Tibial nerve (tissue), 4 donors: ENCODE measurements around the gene COL19A1. TPM values are rescaled to one million over a fixed set of nuclear protein-coding genes. Genes with fewer than 3 reads are reported as not detected.
A peak's percentile ranks its signal among the peaks of the same experiment; 100 is the strongest.

Experiments used
- DNase-seq, 2 donors: peaks; one replicate each; pipeline ENCODE4 v3.0.0-alpha.2; 2019; ENCODE audit warnings: low spot score in 2 of 2
- H3K27ac ChIP-seq, 4 donors: fragments of 200-600 bp; sonication (generic) in 3 of 4; one replicate each; pipeline ENCODE4 v1.5.1; 2017 to 2019; ENCODE audit warnings: mild to moderate bottlenecking in 1 of 4
- H3K27me3 ChIP-seq, 2 donors: fragments of 200-600 bp; sonication (generic) in 1 of 2; one replicate each; pipeline versions ENCODE4 v1.5.1 to v1.6.0; 2017 to 2019
- H3K36me3 ChIP-seq, 3 donors: fragments of 200-600 bp; sonication (generic); one replicate each; pipeline ENCODE4 v1.5.1; 2018 to 2019
- H3K4me1 ChIP-seq, 4 donors: fragments of 200-600 bp; sonication (generic) in 3 of 4; one replicate each; pipeline ENCODE4 v1.5.1; 2017 to 2019
- H3K4me3 ChIP-seq, 4 donors: fragments of 200-600 bp; sonication (generic) in 3 of 4; one replicate each; pipeline ENCODE4 v1.5.1; 2017 to 2019; ENCODE audit warnings: mild to moderate bottlenecking in 1 of 4, moderate library complexity in 1 of 4
- H3K9me3 ChIP-seq, 4 donors: fragments of 200-600 bp; sonication (generic) in 3 of 4; one replicate each; pipeline ENCODE4 v1.5.1; 2017 to 2019
- CTCF ChIP-seq, 5 experiments: fragments of 200-600 bp in 3 of 5; fragments of 450-650 bp in 2 of 5; sonication (generic) in 3 of 5; IDR thresholded peaks; one replicate each; pipeline ENCODE4 v1.5.1; 2016 to 2019; ENCODE audit warnings: antibody characterized with exemption in 5 of 5, mild to moderate bottlenecking in 3 of 5, moderate library complexity in 2 of 5
- EP300 ChIP-seq, 2 donors: sonication (generic); formaldehyde crosslinking; IDR thresholded peaks; one replicate each; pipeline ENCODE4 v1.6.1; 2017; ENCODE audit warnings: antibody characterized with exemption in 2 of 2, mild to moderate bottlenecking in 1 of 2
- POLR2A ChIP-seq, 2 donors: fragments of 450-650 bp; IDR thresholded peaks; one replicate each; pipeline ENCODE4 v1.6.1; 2017; ENCODE audit warnings: antibody characterized with exemption in 2 of 2, mild to moderate bottlenecking in 2 of 2, moderate library complexity in 2 of 2
- WGBS, 2 donors: methylation state at CpG; one replicate each; pipeline ENCODE4 v1.1.5; 2018; 5-methylcytosine and 5-hydroxymethylcytosine counted together
- total RNA-seq, 4 donors: library from RNA; depleted of rRNA; stranded (reverse); fragments of >200 nt; gene quantifications; one replicate each; pipeline ENCODE4 v1.1.0, GENCODE V29; 2016

Gene COL19A1
- total RNA-seq, 4 donors from 2014 or later: under 0.01 to 0.42 TPM; not detected in 2

GRCh38 chr6:69865126-69865525, 1.2 kb upstream of the COL19A1 start:
- no peak for TF ChIP-seq EP300 (IDR thresholded peaks at IDR 0.05)
- no peak for TF ChIP-seq CTCF (IDR thresholded peaks at IDR 0.05)
- TF ChIP-seq POLR2A (IDR thresholded peaks at IDR 0.05): no peak
- H3K4me1 ChIP-seq: peaks cover 0 to 26% (median 2%) of the 10 kb centered on the region in 4 donors

GRCh38 chr6:69866770-69867638, 648 bp downstream of the COL19A1 start:
- no peaks in the 10 kb centered on the region for H3K36me3 ChIP-seq
- H3K27ac ChIP-seq: peak overlapping the region; percentile 37 to 74 (median 52)
- H3K9me3 ChIP-seq: no peaks in the 10 kb centered on the region
- TF ChIP-seq EP300 (IDR thresholded peaks at IDR 0.05) (no peak), CTCF (IDR thresholded peaks at IDR 0.05) (peak in 4 of 5 experiments; percentile 23 to 42 (median 30)), POLR2A (IDR thresholded peaks at IDR 0.05) (no peak)
- H3K4me1 ChIP-seq: peaks cover 0 to 26% (median 2%) of the 10 kb centered on the region in 4 donors
- H3K27me3 ChIP-seq: no peaks in the 10 kb centered on the region
- no peak for DNase-seq
- peak overlapping the region; percentile 59 to 72 (median 60) for H3K4me3 ChIP-seq
- WGBS, 2 donors: 0 to 1% methylated on average over 50 to 62 of the region's 80 CpGs

More at GRCh38 chr6:69865126-69865525, 1.2 kb upstream of the COL19A1 start:
- Histone ChIP-seq H3K36me3 (no peaks in the 10 kb centered on the region), H3K4me3 (no peak overlapping the region), H3K9me3 (peaks cover 0 to under 1% (median 0%) of the 10 kb centered on the region in 4 donors), H3K27me3 (no peaks in the 10 kb centered on the region), H3K27ac (peak overlapping the region in 2 of 4 donors; percentile 6 to 51)
- peak in 1 of 2 donors; percentile 15 for DNase-seq
- 44 to 52% methylated on average over 2 of the region's 2 CpGs for WGBS, 2 donors

GRCh38 chr6:69867639-69867976, 1.3 kb downstream of the COL19A1 start:
- H3K9me3 ChIP-seq: no peaks in the 10 kb centered on the region
- peak overlapping the region; percentile 37 to 74 (median 52) for H3K27ac ChIP-seq
- H3K4me1 ChIP-seq: peaks cover 0 to 26% (median 2%) of the 10 kb centered on the region in 4 donors
- H3K36me3 ChIP-seq: no peaks in the 10 kb centered on the region
- WGBS, 2 donors: 7 to 9% methylated on average over 11 of the region's 11 CpGs
- peak overlapping the region; percentile 59 to 72 (median 60) for H3K4me3 ChIP-seq
- no peaks in the 10 kb centered on the region for H3K27me3 ChIP-seq
- DNase-seq: no peak
- TF ChIP-seq EP300 (IDR thresholded peaks at IDR 0.05): no peak
- no peak for TF ChIP-seq POLR2A (IDR thresholded peaks at IDR 0.05)
- no peak for TF ChIP-seq CTCF (IDR thresholded peaks at IDR 0.05)

GRCh38 chr6:69868252-69868804, 2.0 kb downstream of the COL19A1 start:
- no peaks in the 10 kb centered on the region for H3K27me3 ChIP-seq
- no peaks in the 10 kb centered on the region for H3K36me3 ChIP-seq
- H3K4me3 ChIP-seq: no peak overlapping the region
- no peak overlapping the region for H3K27ac ChIP-seq
- TF ChIP-seq POLR2A (IDR thresholded peaks at IDR 0.05): no peak
- no peak for TF ChIP-seq EP300 (IDR thresholded peaks at IDR 0.05)
- TF ChIP-seq CTCF (IDR thresholded peaks at IDR 0.05): no peak
- H3K9me3 ChIP-seq: no peaks in the 10 kb centered on the region
- peaks cover 0 to 26% (median 2%) of the 10 kb centered on the region in 4 donors for H3K4me1 ChIP-seq
- WGBS, 2 donors: 97 to 100% methylated on average over 1 of the region's 1 CpG
- DNase-seq: no peak

- H3K4me3 ChIP-seq: no peak overlapping the region
- H3K9me3 ChIP-seq: no peaks in the 10 kb centered on the region
- TF ChIP-seq POLR2A (IDR thresholded peaks at IDR 0.05): no peak
- TF ChIP-seq EP300 (IDR thresholded peaks at IDR 0.05): no peak
- TF ChIP-seq CTCF (IDR thresholded peaks at IDR 0.05): no peak
- no peaks in the 10 kb centered on the region for H3K36me3 ChIP-seq
- 86 to 90% methylated on average over 1 of the region's 1 CpG for WGBS, 2 donors
- H3K27me3 ChIP-seq: no peaks in the 10 kb centered on the region
- H3K27ac ChIP-seq: no peak overlapping the region
- DNase-seq: no peak
- peaks cover 0 to 26% (median 2%) of the 10 kb centered on the region in 4 donors for H3K4me1 ChIP-seq
Measured at GRCh38 chr6:69868961-69869360, 2.6 kb downstream of the COL19A1 start.
